HG03060 (cell line): ENCODE data around the gene TUSC7.

Source experiments
- ATAC-seq: cut with Tn5 transposase; IDR thresholded peaks from one replicate; pipeline ENCODE4 v1.9.1; 2021; ENCODE audit warnings: low read depth, moderate number of reproducible peaks; ENCODE audit not compliant: unreplicated experiment

The TUSC7 gene

GRCh38 chr3:116709479-116709878 lies at the start of gene TUSC7:
TUSC7 (plus strand) TSS chr3:116709779.
- no peak for ATAC-seq

DNA sequence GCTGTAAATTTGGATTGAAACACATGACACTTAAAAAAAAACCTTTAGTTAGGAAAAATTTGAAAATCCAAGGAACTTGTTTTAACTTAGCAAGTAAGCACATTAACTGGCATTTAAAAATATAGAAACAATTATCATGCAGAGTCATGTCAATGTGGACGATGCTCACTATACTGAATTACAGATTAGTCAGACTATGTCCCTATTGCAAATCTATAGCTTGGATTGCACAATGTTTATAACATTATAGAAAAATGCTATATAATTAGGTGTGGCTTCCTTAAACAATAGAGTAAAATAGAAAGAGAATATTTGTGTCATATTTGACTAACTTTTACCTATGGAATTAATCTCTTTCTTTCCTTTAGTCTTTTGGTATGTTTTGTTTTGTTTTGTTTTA lies 48.4 kb upstream of the TUSC7 start:
- ATAC-seq = no peak

DNA sequence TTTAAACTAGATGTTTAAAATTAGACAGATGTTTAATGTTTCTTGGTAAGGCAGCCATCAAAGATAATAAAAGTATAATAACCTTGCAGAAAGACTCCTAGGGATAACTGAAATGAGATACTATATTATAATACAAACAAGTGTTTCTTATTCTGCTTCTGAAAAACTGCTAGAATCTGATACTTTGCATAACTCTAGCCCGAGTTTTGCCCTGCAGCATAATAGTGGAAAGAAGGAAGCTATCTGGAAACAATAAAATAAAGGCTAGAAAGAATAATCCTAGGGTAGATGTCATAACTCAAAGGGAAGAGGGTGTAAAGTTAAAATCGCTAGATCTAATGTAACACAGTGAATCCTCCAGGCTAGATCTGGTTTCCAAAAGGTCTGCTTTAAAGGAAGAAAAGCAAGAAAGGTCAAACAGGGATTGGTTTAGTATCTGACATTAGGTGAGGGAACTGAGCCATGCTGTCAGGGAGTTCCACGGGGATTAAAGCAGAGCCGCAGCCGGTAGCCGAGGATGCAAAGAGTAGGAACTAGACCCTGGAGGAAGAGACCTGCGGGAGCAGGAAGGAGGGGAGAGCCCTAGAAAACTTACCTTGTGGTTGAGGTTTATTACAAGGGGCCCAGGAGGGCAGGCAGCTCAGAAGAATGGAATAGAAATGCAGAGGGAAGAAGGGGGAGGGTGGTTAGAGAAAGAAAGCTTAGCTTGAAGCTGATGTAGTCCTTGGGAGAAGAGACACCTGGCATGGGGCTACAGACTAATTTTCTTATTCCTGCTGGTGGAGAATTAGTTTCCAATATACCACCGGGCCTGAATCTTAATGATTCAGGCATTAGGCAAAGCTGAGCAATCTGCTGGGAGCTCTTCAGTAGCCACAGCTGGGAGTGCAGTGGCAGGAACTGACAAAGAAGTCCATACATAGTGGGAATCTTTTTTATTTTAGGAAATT lies 46.1 kb upstream of the TUSC7 start:
- ATAC-seq = no peak

- ATAC-seq = no peak
These were observed 42.3 kb upstream of the TUSC7 start for GRCh38 chr3:116667324-116667723.

GRCh38 chr3:116667791-116668190 lies 41.8 kb upstream of the TUSC7 start:
- ATAC-seq = no peak

DNA sequence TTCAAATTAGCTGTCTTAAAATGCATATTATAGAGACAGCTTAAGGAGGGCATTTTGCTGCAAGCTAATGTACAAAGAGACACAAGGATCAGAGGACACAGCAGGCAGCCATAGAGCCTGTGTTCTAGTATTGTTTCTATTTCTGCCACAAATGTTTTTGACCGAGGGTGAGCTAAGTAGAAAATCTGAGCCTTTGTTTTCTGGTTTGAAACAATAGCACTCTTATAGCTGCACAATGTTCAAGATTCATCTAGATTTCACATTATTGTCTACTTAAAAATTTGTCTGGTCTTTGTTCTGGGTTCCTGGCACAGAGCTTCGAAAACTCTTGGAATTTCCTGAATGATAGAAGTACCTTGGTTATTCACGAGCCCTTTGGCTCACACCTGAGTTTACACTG lies 40.0 kb upstream of the TUSC7 start:
- no peak for ATAC-seq

GRCh38 chr3:116671151-116671550 lies 38.4 kb upstream of the TUSC7 start:
- ATAC-seq = no peak

- ATAC-seq = no peak
These were observed 30.7 kb upstream of the TUSC7 start for GRCh38 chr3:116678853-116679252.

GRCh38 chr3:116691041-116691440 lies 18.5 kb upstream of the TUSC7 start:
- no peak for ATAC-seq

- ATAC-seq = no peak
These were observed 8.5 kb upstream of the TUSC7 start for GRCh38 chr3:116701070-116701469.

DNA sequence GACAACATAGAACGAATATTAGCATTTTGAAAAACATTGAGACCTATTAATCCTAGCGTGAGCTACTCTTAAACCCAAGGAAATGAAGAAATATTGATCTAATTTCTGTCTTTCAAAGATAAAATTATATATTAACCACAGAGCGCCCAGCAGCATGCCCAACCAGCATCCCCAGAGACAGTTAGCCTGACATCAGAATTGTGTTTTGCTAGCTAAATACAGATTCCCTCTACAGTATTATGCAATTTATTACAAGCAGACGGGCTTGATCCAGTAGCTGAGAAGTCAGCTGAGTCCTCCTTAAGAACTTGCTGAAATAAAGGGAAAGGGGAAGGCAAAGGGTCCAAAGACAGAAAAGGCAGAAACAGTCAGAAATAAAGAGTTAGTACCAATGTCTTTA lies 7.2 kb upstream of the TUSC7 start:
- ATAC-seq = no peak

DNA sequence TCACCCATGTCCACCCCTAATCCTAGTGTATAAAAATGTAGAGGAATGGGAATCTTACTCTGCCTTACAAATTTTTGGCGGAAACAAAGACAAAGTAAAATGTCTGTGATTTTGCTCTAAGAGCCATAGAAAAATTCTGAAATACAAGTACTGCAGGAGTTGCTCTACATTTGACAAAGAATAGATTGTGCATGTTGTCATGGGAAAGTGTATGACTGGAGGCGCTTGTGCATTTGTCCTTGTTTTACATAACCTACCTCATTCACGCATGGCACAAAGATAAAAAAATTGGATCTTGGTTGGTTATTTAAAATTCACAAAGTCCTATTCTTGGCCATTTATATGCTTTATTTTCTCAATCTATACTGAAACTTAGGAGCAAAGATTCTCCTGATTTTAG lies 2.0 kb upstream of the TUSC7 start:
- ATAC-seq = no peak

DNA sequence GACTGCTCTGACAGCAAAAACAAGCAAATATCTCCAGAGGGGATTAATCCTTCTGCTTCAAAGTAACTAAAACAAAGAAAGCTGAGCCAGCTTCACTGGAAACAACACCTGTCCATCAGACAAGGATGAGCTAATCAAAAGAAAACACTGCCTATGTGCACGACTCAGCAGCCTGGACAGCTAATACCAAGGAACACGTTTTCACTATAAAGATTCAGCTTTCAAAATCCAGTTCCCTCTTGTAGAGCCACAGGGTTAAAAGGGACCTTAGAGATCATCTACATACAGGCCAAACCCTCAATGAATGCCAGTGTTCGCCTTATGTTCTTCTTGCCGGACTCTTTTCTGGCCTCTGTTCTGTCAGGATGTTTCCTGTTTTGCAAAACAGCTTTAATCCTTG lies 6.9 kb downstream of the TUSC7 start:
- ATAC-seq = no peak

DNA sequence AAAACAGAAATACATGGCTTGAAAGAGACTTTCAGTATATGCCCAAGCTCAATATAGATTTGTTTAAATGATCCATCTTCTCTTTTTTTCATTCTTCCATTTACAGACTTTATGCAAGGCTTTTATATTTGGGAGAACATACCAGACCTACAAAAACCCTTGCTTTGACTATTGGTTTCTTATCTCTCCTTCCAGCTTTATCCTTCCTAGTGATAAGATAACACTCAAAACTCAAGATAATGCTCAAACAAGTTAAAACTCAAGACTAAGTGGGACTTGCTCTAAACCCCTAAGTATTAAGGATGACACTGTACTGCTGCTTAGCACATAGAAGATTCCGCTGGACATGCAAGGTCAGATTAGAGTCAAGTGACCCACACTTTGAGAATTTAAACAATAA lies 8.0 kb downstream of the TUSC7 start:
- no peak for ATAC-seq

DNA sequence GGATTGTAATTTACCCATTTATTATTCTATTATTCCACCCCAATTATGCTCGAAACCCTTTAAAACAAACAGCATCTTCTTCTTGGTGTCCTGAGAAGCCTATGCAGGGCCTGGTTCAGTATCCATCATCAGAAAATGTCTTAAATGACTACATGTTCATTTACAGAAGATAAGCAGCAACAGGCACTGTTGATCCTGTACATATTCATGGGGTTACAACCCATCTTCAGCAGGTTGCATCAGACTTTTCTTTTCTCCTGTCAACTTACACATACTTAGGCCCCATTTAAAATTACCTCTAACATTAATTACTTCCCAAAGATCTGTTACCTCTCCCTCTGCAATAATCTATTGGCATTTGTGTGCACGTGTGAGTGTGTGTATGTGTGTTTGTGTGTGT lies 18.9 kb downstream of the TUSC7 start:
- ATAC-seq = no peak

DNA sequence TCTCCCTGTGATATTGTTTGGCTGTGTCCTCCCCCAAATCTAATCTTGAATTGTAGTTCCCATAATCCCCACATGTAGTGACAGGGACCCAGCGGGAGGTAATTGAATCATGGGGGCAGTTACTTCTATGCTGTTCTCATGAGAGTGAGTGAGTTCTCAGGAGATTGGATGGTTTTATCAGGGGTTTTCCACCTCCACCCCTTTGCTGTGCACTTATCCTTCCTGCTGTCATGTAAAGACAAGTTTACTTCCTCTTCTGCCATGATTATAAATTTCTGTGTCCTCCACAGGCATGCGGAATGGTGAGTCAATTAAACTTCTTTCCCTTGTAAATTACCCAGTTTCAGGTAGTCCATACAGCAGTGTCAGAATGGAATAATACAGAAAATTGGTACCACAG lies 24.7 kb downstream of the TUSC7 start:
- ATAC-seq = no peak

- ATAC-seq = no peak
These were observed 30.1 kb downstream of the TUSC7 start for GRCh38 chr3:116739678-116740077.

DNA sequence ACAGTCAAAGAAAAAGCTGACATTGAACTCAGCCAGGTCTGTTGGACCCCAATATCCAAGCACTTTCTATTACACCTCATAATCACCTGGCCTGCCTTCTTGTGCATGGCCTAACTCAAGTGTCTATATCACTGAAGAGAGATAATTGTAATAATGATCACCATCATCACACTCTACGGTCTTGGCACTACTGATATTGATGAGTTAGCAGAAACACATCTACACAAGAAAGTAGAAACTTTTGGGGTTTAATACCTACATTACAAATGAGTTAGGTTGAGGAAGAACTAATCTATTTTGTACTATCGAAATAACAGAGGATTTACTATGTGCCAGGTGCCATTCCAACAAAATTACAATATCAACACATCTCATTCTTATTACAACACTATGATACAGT lies 30.7 kb downstream of the TUSC7 start:
- no peak for ATAC-seq

GRCh38 chr3:116741467-116741866 lies 31.9 kb downstream of the TUSC7 start:
- ATAC-seq = no peak

DNA sequence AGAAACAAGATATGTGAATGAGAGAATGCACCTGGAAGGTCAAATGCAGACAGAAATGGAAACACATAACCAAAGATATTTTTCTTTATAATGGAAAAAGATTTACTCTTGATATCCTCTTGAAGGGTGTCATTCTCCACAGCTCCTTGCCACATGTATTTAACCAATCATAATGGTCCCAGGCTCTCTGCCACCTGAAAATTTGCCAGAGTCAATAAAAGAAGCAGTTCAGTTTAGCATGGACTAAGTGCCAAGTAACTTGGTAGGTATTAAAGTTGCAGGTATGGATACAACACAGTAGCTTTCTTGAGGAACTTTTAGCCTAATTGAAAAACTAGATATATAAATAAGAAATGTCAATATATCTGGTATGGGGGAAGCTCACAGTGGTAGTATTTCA lies 33.5 kb downstream of the TUSC7 start:
- ATAC-seq = no peak

- ATAC-seq = no peak
These were observed 39.8 kb downstream of the TUSC7 start for GRCh38 chr3:116749388-116749787.

- no peak for ATAC-seq
These were observed 47.7 kb downstream of the TUSC7 start for GRCh38 chr3:116757315-116757714.
